ENCODE results near the gene TNNT2. TPM values are rescaled to one million over a fixed set of nuclear protein-coding genes. Genes with fewer than 3 reads are reported as not detected.

The TNNT2 gene
- total RNA-seq, 1 experiment from 2014 or later: 22.2 TPM

DNA sequence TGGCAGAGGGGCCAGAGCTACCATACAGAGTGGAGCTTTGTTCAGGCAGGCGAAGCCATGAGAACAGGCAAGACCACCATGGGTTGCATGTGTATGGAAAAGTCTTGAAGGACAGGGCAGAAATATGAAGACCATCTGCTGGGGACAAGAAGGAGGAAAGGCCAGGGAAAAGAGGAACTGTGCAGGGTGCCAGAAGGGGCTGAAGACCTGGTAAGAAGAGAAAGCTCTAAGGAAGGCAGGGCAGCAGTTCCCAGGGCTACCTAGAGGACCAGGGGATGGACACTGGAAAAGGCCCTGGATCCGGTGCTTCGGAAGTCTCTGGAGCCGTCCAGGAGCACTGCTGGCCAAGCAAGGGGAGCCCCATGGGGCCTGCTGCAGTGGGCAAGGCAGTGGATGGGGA is 50.8 kb downstream of the TNNT2 start:
- no peak for DNase-seq (ENCODE audit: low spot score)
- in situ Hi-C loops (cut with HindIII; ENCODE audit: low sequenced_read_pairs): no loop called here

DNA sequence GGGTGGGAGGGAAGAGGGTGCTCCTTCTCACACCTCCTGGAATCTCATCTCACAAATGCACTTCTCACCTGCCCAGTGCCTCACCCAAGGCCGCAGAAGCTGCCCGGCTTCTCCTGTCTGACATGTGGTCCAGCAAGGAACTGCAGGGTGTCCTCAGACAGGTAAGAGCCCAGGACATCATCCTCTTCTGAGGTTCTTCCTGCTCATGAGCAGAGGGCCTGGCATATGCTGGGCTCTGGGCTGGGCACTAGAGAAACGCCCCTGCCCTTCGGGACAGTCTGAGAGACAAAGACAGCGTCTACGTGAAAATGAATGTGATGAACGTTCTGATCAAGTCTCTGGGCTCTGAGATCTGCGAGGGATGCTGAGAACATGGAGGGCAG is 51.8 kb downstream of the TNNT2 start:
- in situ Hi-C loops (cut with HindIII; ENCODE audit: low sequenced_read_pairs): no loop called here
- DNase-seq (ENCODE audit: low spot score): no peak

DNA sequence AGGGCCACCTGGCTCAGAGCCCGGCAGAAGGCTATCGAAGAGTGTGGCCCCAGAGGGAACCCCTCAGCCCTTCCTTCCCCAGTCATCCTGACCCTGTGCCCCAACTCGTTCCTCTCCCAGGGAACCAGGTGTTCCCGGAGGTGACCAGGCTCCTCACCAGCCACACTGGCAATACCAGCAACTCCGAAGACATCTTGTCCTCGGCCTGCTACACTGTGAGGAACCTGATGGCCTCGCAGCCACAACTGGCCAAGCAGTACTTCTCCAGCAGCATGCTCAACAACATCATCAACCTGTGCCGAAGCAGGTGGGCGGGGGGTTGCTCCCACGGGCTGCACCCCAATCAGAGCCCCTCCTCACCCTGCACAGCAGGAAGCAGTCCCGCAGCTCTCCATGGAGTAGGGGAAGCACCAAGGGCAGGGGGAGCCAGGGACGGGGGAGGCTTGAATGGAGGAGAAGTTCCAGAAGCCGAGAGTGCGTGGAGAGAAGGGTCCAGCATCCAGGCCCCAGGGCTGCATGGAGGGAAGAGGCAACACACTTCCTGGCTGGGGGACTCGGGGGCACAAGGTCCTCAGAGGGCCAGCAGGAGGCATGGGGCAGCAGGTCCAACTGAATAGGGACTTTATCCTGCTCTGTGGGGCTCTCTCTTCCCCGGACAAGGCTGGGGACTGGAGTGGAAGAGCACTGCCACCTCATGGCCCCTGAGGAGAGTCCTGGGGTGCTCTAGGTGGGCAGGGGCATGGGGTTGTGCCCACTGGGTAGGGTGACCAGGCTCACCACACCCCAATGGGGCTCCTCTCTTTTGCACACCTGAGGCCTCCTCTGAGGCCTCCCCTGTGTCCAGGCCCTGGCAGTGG is 52.4 kb downstream of the TNNT2 start:
- in situ Hi-C loops (cut with HindIII; ENCODE audit: low sequenced_read_pairs): no loop called here
- DNase-seq (ENCODE audit: low spot score): no peak

DNA sequence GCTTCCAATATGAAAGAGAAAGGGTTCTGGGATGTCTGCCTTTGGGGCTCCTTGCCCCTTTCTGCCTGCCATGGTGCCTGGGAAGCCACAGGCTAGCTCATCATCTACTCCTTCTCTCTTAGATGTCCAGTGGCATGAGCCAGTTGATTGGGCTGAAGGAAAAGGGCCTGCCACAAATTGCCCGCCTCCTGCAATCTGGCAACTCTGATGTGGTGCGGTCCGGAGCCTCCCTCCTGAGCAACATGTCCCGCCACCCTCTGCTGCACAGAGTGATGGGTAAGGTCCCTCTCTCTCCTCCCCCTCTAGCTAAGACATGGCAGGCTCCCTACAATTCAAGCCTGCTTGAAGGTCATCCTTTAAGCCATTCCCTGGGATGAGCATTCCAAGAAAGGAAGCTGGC is 53.2 kb downstream of the TNNT2 start:
- DNase-seq (ENCODE audit: low spot score): no peak
- in situ Hi-C loops (cut with HindIII; ENCODE audit: low sequenced_read_pairs): no loop called here

DNA sequence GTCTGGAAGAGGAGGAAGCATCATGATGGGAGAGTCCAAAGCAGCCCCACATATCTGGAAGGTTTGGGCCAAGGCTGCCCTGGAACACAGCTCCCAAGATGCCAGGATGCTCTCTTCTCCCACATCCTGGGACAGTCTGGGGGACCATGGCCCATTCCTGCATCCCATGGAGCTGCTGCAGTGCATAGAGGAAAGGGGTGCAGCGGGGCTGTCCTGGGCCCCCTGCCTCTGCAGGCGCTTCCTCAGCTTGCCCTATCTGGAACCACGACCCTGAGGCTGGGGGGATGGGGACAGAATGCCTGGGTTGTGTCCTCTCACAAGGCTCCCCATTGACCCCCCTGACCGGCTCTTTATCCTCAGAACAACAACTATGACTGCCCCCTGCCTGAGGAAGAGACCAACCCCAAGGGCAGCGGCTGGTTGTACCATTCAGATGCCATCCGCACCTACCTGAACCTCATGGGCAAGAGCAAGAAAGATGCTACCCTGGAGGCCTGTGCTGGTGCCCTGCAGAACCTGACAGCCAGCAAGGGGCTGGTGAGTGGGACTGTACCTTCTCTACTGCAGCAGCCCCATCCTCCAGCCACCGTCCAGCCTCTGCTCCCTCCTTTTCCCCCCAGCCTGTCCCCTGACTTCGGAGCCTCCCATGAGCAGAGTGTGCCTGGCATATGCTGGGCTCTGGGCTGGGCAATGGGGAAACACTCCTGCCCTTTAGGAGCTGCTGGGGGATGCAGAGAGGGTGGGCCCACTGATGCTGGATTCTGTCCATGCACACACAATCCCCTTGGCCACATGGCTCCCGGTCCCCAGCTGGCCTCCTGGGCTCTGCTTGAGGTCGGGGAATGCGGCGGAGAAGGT is 54.6 kb downstream of the TNNT2 start:
- DNase-seq (ENCODE audit: low spot score): no peak
- in situ Hi-C loops (cut with HindIII; ENCODE audit: low sequenced_read_pairs): no loop called here

DNA sequence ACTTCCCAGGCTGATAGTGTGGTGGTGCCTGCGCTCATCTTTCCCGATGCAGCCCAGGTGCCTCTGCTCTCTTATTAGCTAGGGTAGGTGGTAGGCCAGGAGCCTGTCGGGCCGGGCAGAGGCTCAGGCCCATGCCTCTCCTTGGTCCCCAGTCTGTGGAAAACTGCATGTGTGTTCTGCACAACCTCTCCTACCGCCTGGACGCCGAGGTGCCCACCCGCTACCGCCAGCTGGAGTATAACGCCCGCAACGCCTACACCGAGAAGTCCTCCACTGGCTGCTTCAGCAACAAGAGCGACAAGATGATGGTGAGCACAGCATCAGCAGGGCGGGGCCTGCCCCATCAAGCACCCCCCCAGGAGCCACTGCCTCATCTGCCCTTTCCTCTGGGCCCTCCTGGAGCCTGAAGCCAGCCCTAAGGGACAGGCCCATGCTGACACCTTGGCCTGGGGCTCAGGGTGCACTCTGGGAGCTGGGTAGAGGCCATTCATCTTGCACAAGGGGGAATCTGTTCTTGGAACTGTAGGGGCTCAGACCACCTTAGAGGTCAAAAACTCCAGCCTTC is 55.6 kb downstream of the TNNT2 start:
- in situ Hi-C loops (cut with HindIII; ENCODE audit: low sequenced_read_pairs): no loop called here
- DNase-seq (ENCODE audit: low spot score): no peak

DNA sequence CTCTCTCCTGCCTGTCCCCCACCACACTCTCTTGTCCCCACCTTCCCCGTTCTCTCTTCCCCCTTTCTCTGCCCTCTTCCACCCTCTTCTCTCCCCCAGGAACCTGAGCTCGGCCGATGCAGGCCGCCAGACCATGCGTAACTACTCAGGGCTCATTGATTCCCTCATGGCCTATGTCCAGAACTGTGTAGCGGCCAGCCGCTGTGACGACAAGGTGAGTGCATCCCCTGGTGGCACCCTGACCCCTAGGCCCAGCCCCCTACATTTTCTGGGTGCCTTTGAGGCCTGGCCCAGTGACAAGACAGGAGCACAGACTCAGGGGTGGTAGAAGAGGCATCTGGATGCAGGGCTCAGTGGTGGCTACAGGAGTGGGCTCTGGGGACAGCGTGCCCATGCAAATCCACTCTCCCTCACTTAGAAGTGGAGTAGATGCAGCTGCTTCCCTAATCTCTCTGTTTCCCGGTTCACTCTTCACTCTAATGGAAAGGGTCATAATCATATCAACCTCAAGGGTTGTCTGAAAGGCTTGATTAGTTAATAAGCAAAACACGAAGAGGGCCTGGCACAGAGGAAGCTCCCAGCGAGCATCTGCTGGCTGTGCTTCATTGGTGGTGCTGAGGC is 57.2 kb downstream of the TNNT2 start:
- DNase-seq (ENCODE audit: low spot score): no peak
- in situ Hi-C loops (cut with HindIII; ENCODE audit: low sequenced_read_pairs): no loop called here

DNA sequence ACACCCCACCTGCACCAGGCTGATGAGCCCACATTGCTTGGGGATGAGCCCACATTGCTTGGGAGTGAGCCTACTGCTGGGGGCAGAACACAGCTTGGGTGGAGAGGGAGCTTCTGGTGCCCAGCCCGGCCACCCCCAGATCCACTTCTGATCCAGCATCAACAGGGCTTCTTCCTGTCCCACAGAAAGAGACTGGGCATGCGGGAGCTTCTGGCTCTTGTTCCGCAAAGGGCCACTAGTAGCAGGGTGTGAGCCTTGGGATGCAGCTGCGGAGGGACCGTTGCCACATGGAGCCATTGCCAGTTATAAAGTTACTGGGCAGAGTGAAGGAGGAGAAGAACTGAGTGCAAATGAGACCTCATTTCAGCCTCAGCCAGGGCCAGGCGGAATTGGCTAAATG is 57.8 kb downstream of the TNNT2 start:
- in situ Hi-C loops (cut with HindIII; ENCODE audit: low sequenced_read_pairs): no loop called here
- no peak for DNase-seq (ENCODE audit: low spot score)

DNA sequence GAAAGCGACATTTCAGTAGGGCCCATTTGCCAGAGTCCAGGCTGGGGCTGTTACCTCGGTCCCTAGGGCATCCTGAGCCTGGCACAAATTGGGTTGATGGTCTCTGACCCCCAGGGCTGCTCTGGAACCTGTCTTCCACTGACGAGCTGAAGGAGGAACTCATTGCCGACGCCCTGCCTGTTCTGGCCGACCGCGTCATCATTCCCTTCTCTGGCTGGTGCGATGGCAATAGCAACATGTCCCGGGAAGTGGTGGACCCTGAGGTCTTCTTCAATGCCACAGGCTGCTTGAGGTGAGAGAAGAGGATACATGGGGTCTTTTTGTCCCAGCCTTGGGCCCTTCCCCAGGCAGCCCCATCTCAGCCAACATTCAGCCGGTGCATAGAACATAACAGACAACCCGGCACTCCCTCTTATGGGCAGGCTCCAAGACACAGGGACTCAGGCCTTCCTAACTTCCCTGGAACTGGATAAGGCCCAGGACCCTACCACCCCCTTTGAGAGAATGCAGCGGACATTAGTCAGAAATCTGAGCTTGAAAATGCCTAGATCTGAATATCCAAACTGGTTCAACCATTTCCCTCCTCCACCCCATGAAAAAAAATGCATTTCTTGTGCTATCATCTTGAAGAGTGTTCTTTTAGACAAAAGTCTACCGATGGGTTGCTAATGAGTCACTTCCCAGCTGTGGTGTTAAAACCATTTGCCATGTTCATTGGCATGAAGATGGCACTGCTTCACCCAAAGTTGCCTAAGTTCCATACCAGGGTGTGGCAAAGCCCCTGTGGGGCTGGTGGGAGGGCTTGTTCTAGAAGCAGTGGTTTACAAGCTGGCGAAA is 58.8 kb downstream of the TNNT2 start:
- DNase-seq (ENCODE audit: low spot score): no peak
- in situ Hi-C loops (cut with HindIII; ENCODE audit: low sequenced_read_pairs): no loop called here

DNA sequence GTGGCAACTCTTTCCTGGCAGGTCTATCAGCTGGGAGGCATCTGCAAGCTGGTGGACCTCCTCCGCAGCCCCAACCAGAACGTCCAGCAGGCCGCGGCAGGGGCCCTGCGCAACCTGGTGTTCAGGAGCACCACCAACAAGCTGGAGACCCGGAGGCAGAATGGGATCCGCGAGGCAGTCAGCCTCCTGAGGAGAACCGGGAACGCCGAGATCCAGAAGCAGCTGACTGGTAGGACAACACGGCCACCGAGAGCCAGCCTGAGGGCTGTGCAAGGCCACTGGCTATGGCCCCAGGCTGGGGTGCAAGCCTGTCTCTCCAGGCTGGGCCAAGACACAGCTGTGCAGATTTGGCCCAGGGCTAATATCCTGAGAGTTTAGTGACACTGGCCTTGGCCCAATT is 59.9 kb downstream of the TNNT2 start:
- no peak for DNase-seq (ENCODE audit: low spot score)
- in situ Hi-C loops (cut with HindIII; ENCODE audit: low sequenced_read_pairs): no loop called here

DNA sequence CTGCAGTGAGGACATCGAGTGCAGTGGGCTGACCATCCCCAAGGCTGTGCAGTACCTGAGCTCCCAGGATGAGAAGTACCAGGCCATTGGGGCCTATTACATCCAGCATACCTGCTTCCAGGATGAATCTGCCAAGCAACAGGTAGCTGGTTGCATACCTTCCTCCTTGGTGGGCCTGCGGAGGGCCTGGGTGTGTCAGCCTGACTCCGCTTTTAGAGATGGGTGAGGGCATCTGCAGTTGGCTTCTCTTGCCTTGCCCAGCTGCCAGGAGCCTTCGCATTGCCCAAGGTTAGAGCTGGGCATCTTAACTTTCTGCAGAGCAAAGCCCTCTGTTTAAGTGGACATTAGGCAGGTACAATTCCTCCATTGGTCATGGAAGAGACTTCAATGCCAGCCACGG is 60.9 kb downstream of the TNNT2 start:
- DNase-seq (ENCODE audit: low spot score): no peak

DNA sequence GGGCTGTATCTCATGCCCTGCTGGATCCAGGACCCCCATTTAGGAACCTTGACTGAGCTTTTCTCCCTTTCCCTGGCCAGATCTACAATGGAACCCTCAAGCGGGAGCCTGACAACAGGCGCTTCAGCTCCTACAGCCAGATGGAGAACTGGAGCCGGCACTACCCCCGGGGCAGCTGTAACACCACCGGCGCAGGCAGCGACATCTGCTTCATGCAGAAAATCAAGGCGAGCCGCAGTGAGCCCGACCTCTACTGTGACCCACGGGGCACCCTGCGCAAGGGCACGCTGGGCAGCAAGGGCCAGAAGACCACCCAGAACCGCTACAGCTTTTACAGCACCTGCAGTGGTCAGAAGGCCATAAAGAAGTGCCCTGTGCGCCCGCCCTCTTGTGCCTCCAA is 64.4 kb downstream of the TNNT2 start:
- no peak for DNase-seq (ENCODE audit: low spot score)
- in situ Hi-C loops (cut with HindIII; ENCODE audit: low sequenced_read_pairs): no loop called here

More for the DNA sequence above, 60.9 kb downstream of the TNNT2 start:
- in situ Hi-C loops (cut with HindIII; ENCODE audit: low sequenced_read_pairs): no loop called here

DNA sequence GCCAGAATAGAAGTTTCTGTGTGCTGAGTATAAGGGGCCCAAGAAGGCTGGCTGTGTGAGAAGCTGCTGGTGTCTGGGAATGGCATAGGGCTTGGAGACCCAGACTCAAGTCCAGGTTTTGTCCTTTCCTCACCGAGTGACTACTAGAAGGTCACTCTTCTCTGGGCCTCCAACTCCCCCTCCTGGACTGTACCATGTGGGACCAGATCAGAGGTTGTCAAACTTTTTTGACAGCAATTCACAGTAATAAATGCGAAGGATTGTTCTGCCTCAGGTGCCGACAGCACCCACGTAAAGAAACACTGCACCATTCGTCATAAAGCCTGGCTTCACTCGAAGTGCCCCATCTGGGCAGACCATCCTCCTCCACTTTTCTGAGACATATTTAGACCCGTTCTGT is 65.2 kb downstream of the TNNT2 start:
- DNase-seq (ENCODE audit: low spot score): no peak
- in situ Hi-C loops (cut with HindIII; ENCODE audit: low sequenced_read_pairs): no loop called here

DNA sequence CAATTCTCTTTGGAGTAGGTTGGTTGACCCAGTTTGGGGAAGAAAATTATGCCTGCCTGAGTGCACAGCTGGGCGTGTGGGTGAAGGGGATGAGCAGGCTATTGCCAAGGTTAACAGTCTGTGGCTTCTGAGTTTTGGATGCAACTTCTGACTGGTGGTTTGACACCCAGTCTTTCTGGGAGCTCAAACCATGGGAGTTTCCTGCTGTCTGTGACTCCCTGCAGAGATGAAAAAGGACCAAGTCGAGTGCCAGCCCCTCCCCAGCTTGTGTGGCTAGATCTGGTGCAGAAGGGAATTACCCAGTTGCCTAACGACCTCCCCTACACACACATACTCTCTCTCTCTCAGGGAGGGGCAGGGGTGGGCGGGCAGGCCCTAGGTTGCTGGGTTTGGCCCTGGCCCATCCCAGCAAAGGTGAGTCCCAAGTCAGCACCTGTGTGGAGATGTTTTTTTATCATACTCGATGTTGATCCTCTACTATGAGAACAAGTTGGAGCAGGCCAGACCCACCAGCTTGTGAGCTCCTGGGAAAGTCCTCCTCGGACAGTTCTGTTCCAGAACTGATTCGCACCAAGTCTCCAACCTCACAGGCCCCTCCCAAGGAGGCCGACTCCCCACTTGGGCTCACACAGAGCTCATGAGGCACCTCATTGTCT is 66.0 kb downstream of the TNNT2 start:
- in situ Hi-C loops (cut with HindIII; ENCODE audit: low sequenced_read_pairs): no loop called here
- DNase-seq (ENCODE audit: low spot score): peak; percentile 1

DNA sequence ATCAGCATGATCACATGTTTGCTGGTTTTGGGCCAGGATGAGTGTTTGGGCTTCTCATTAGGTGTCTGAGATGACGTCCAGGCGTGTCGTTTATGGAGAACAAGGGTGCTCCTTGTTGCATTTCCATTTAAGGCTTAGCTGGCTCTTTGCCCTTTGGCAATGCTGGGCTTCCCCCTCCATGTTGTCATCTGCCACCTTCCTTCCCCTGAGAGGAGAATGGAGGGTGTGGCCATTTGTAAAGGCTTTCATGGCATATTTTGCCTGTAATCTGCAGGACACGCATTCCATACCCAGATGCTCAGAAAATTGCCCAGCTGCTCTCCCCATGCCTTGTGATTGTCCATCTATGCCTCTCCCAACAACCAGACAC is 66.5 kb downstream of the TNNT2 start:
- in situ Hi-C loops (cut with HindIII; ENCODE audit: low sequenced_read_pairs): no loop called here

DNA sequence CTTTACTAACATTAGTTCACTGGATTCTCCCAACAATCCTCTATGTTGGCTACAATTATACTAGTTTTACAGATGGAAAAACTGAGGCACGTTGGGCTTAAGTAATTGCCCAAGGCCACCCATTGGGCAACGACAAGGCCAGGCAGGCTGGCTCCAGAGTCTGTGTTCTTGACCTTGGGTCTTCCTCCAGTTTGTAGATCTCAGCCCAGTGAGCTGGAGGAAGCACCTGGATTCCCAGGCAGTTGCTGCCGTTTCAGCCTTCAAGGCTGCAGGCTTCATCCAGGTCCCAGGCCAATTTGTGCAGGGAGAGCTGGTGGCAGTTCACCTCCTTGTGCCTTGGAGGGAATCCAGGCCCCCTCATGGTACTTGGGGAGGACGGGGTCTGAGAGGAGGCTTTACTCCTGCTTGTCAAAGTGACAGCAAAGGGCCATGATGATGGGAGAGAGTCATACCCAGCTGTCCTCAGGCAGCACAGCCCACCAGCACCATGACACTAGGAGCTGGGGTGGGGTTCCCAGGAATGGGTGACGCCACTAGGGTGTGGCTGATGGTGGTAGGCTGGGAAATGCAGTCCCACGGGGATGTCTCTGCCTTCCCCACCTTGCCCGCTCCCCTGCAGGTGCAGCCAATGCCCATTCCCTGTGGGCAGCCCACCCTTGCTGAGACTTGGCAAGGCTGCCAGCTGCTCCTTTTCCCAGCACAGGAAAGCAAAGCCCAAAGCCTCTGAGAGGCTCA is 67.1 kb downstream of the TNNT2 start:
- in situ Hi-C loops (cut with HindIII; ENCODE audit: low sequenced_read_pairs): no loop called here
- no peak for DNase-seq (ENCODE audit: low spot score)

More for the DNA sequence above, 66.5 kb downstream of the TNNT2 start:
- peak; percentile 4 for DNase-seq (ENCODE audit: low spot score)

DNA sequence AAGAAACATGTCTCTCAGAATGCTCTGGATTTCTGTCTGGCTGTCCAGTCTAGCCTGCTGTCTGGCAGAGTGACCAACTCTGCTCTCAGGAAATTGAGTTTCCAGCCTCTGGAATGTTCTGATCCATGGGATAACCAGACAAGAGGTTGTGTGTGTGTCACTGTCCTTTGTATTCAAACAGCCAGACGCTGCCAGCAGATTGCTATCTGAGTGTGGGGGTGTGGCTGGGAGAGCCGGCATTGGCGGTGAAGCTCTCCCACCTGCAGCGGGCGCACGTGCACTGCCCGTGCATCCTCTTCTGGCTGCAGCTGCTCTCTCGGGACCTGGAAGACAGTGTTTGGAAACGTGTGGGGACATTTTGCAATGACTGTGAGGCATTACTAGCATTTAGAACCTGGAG is 68.1 kb downstream of the TNNT2 start:
- no peak for DNase-seq (ENCODE audit: low spot score)
- in situ Hi-C loops (cut with HindIII; ENCODE audit: low sequenced_read_pairs): no loop called here
